ENCODE data around the gene SCRT2.

- TF ChIP-seq CTCF (IDR thresholded peaks at IDR 0.05; ENCODE audit: low read depth, low read length) (no peak), MAX (IDR thresholded peaks at IDR 0.05; ENCODE audit: low read depth, low read length) (no peak)
These were observed 48.2 kb upstream of the SCRT2 start for GRCh38 chr20:723756-724155.
